Measurements from ENCODE around the gene SETBP1. TPM values are rescaled to one million over a fixed set of nuclear protein-coding genes. Genes with fewer than 3 reads are reported as not detected.

The SETBP1 gene
- total and polyA plus RNA-seq, 7 experiments from 2014 or later, result 0.08 to 12.5 (median 2.5) TPM; not detected in 2

GRCh38 chr18:44826418-44827259, 146.0 kb downstream of the SETBP1 start:
- no peaks in the 10 kb centered on the region for H3K36me3 ChIP-seq (ENCODE audit: control insufficient read depth in 2 of 3, insufficient read depth in 3 of 3, low read length in 3 of 3)
- H3K27ac ChIP-seq (ENCODE audit: low read depth, low read length), result no peak overlapping the region
- CTCF ChIA-PET, result no interaction called here
- Mint-ChIP-seq H3K27me3 (peaks cover 0 to 36% (median 4%) of the 10 kb centered on the region in 5 donors), H3K27ac (no peak overlapping the region), H3K9me3 (no peaks in the 10 kb centered on the region), H3K36me3 (peaks cover 0 to 4% (median 0%) of the 10 kb centered on the region in 5 donors), H3K4me3 (no peak overlapping the region), H3K4me1 (peaks cover 0 to 11% (median 0%) of the 10 kb centered on the region in 7 donors)
- no peaks in the 10 kb centered on the region for H3K27me3 ChIP-seq (ENCODE audit: control insufficient read depth in 2 of 2, insufficient read depth in 2 of 2, low read length in 2 of 2)
- no peak overlapping the region for H3K4me3 ChIP-seq (ENCODE audit: low read length)
- POLR2A ChIA-PET, result no interaction called here
- H3K9me3 ChIP-seq (ENCODE audit: control insufficient read depth in 2 of 3, low read length in 3 of 3), result no peaks in the 10 kb centered on the region
- ATAC-seq (no peak), DNase-seq (no peak)
- intact Hi-C loops (cut with micrococcal nuclease), result no loop called here
- H3K4me1 ChIP-seq (ENCODE audit: control insufficient read depth in 2 of 2, insufficient read depth in 2 of 2, low read length in 2 of 2), result no peaks in the 10 kb centered on the region

- peaks cover 0 to 2% (median 0%) of the 10 kb centered on the region in 11 donors for H3K9me3 Mint-ChIP-seq
- no peaks in the 10 kb centered on the region for H3K4me1 ChIP-seq (ENCODE audit: control insufficient read depth in 2 of 2, insufficient read depth in 2 of 2, low read length in 2 of 2)
- no peak for ATAC-seq
- H3K4me3 ChIP-seq (ENCODE audit: low read length), result no peak overlapping the region
- peaks cover 0 to 11% (median 0%) of the 10 kb centered on the region in 7 donors for H3K4me1 Mint-ChIP-seq
- DNase-seq, result no peak
- H3K9me3 ChIP-seq (ENCODE audit: control insufficient read depth in 2 of 3, low read length in 3 of 3), result no peaks in the 10 kb centered on the region
- intact Hi-C loops (cut with micrococcal nuclease), result no loop called here
- no peak overlapping the region for H3K27ac Mint-ChIP-seq
- H3K27ac ChIP-seq (ENCODE audit: low read depth, low read length), result no peak overlapping the region
- peaks cover 0 to 32% (median 0%) of the 10 kb centered on the region in 5 donors for H3K27me3 Mint-ChIP-seq
- no peak overlapping the region for H3K4me3 Mint-ChIP-seq
- H3K36me3 Mint-ChIP-seq, result peaks cover 0 to 4% (median 0%) of the 10 kb centered on the region in 5 donors
- no peaks in the 10 kb centered on the region for H3K27me3 ChIP-seq (ENCODE audit: control insufficient read depth in 2 of 2, insufficient read depth in 2 of 2, low read length in 2 of 2)
- CTCF ChIA-PET, result no interaction called here
- POLR2A ChIA-PET, result no interaction called here
- no peaks in the 10 kb centered on the region for H3K36me3 ChIP-seq (ENCODE audit: control insufficient read depth in 2 of 3, insufficient read depth in 3 of 3, low read length in 3 of 3)
Measured at GRCh38 chr18:44828080-44828479, 147.4 kb downstream of the SETBP1 start.

- POLR2A ChIA-PET, result no interaction called here
- no peak for ATAC-seq
- H3K27me3 Mint-ChIP-seq, result peaks cover 0 to 17% (median 0%) of the 10 kb centered on the region in 5 donors
- peaks cover 0 to 21% (median 0%) of the 10 kb centered on the region in 7 donors for H3K4me1 Mint-ChIP-seq
- H3K27ac ChIP-seq (ENCODE audit: low read depth, low read length), result no peak overlapping the region
- H3K4me3 Mint-ChIP-seq, result peak overlapping the region in 1 of 10 donors; percentile 10
- no peaks in the 10 kb centered on the region for H3K27me3 ChIP-seq (ENCODE audit: control insufficient read depth in 2 of 2, insufficient read depth in 2 of 2, low read length in 2 of 2)
- intact Hi-C loops (cut with micrococcal nuclease), result no loop called here
- peaks cover 0 to 2% (median 0%) of the 10 kb centered on the region in 11 donors for H3K9me3 Mint-ChIP-seq
- H3K4me3 ChIP-seq (ENCODE audit: low read length), result no peak overlapping the region
- H3K36me3 ChIP-seq (ENCODE audit: control insufficient read depth in 2 of 3, insufficient read depth in 3 of 3, low read length in 3 of 3), result no peaks in the 10 kb centered on the region
- DNase-seq, result no peak
- no peaks in the 10 kb centered on the region for H3K4me1 ChIP-seq (ENCODE audit: control insufficient read depth in 2 of 2, insufficient read depth in 2 of 2, low read length in 2 of 2)
- no peak overlapping the region for H3K27ac Mint-ChIP-seq
- no peaks in the 10 kb centered on the region for H3K9me3 ChIP-seq (ENCODE audit: control insufficient read depth in 2 of 3, low read length in 3 of 3)
- CTCF ChIA-PET, result no interaction called here
- peaks cover 0 to 4% (median 0%) of the 10 kb centered on the region in 5 donors for H3K36me3 Mint-ChIP-seq
Measured at GRCh38 chr18:44830581-44830980, 149.9 kb downstream of the SETBP1 start.

- CTCF ChIA-PET, result no interaction called here
- H3K4me3 Mint-ChIP-seq, result no peak overlapping the region
- POLR2A ChIA-PET, result no interaction called here
Measured at GRCh38 chr18:44833786-44834185, 153.1 kb downstream of the SETBP1 start.

GRCh38 chr18:44834867-44835469, 154.3 kb downstream of the SETBP1 start:
- H3K36me3 Mint-ChIP-seq, result peaks cover 0 to 3% (median 0%) of the 10 kb centered on the region in 5 donors
- H3K27me3 ChIP-seq (ENCODE audit: control insufficient read depth in 2 of 2, insufficient read depth in 2 of 2, low read length in 2 of 2), result no peaks in the 10 kb centered on the region
- no peaks in the 10 kb centered on the region for H3K9me3 ChIP-seq (ENCODE audit: control insufficient read depth in 2 of 3, low read length in 3 of 3)
- H3K27ac ChIP-seq (ENCODE audit: low read depth, low read length), result no peak overlapping the region
- no peak for ATAC-seq
- ChIA-PET CTCF (no interaction called here), POLR2A (no interaction called here)
- peaks cover 0 to 41% (median 11%) of the 10 kb centered on the region in 7 donors for H3K4me1 Mint-ChIP-seq
- no peak for DNase-seq
- H3K36me3 ChIP-seq (ENCODE audit: control insufficient read depth in 2 of 3, insufficient read depth in 3 of 3, low read length in 3 of 3), result no peaks in the 10 kb centered on the region
- peaks cover 0 to 2% (median 0%) of the 10 kb centered on the region in 11 donors for H3K9me3 Mint-ChIP-seq
- no peak overlapping the region for H3K4me3 Mint-ChIP-seq
- intact Hi-C loops (cut with micrococcal nuclease), result loop anchor here in 1 of 2 donors (5.0 kb wide), 1 partner anchor 52 kb away; no protein-coding TSS in a partner anchor
- no peak overlapping the region for H3K4me3 ChIP-seq (ENCODE audit: low read length)
- peaks cover 6 to 18% of the 10 kb centered on the region in 2 donors for H3K4me1 ChIP-seq (ENCODE audit: control insufficient read depth in 2 of 2, insufficient read depth in 2 of 2, low read length in 2 of 2)
- H3K27ac Mint-ChIP-seq, result peak overlapping the region in 1 of 9 donors; percentile 36
- H3K27me3 Mint-ChIP-seq, result peaks cover 0 to 14% (median 0%) of the 10 kb centered on the region in 5 donors

More at GRCh38 chr18:44833786-44834185, 153.1 kb downstream of the SETBP1 start:
- intact Hi-C loops (cut with micrococcal nuclease), result no loop called here
- Mint-ChIP-seq H3K4me1 (peaks cover 0 to 29% (median 2%) of the 10 kb centered on the region in 7 donors), H3K9me3 (peaks cover 0 to 2% (median 0%) of the 10 kb centered on the region in 11 donors), H3K27ac (no peak overlapping the region), H3K27me3 (peaks cover 0 to 17% (median 0%) of the 10 kb centered on the region in 5 donors), H3K36me3 (peaks cover 0 to 2% (median 0%) of the 10 kb centered on the region in 5 donors)
- H3K4me1 ChIP-seq (ENCODE audit: control insufficient read depth in 2 of 2, insufficient read depth in 2 of 2, low read length in 2 of 2), result peaks cover 0 to 7% of the 10 kb centered on the region in 2 donors
- DNase-seq (no peak), ATAC-seq (no peak)
- no peaks in the 10 kb centered on the region for H3K9me3 ChIP-seq (ENCODE audit: control insufficient read depth in 2 of 3, low read length in 3 of 3)
- H3K4me3 ChIP-seq (ENCODE audit: low read length), result no peak overlapping the region
- H3K27me3 ChIP-seq (ENCODE audit: control insufficient read depth in 2 of 2, insufficient read depth in 2 of 2, low read length in 2 of 2), result no peaks in the 10 kb centered on the region
- no peaks in the 10 kb centered on the region for H3K36me3 ChIP-seq (ENCODE audit: control insufficient read depth in 2 of 3, insufficient read depth in 3 of 3, low read length in 3 of 3)
- no peak overlapping the region for H3K27ac ChIP-seq (ENCODE audit: low read depth, low read length)

GRCh38 chr18:44835703-44836102, 155.0 kb downstream of the SETBP1 start:
- CTCF ChIA-PET, result no interaction called here
- Histone ChIP-seq H3K36me3 (ENCODE audit: control insufficient read depth in 2 of 3, insufficient read depth in 3 of 3, low read length in 3 of 3) (no peaks in the 10 kb centered on the region), H3K27ac (ENCODE audit: low read depth, low read length) (no peak overlapping the region), H3K27me3 (ENCODE audit: control insufficient read depth in 2 of 2, insufficient read depth in 2 of 2, low read length in 2 of 2) (no peaks in the 10 kb centered on the region), H3K4me3 (ENCODE audit: low read length) (no peak overlapping the region), H3K9me3 (ENCODE audit: control insufficient read depth in 2 of 3, low read length in 3 of 3) (no peaks in the 10 kb centered on the region), H3K4me1 (ENCODE audit: control insufficient read depth in 2 of 2, insufficient read depth in 2 of 2, low read length in 2 of 2) (peaks cover 6 to 18% of the 10 kb centered on the region in 2 donors)
- Mint-ChIP-seq H3K4me1 (peaks cover 0 to 41% (median 11%) of the 10 kb centered on the region in 7 donors), H3K4me3 (no peak overlapping the region), H3K27ac (no peak overlapping the region), H3K27me3 (peaks cover 0 to 10% (median 0%) of the 10 kb centered on the region in 5 donors), H3K9me3 (peaks cover 0 to 2% (median 0%) of the 10 kb centered on the region in 11 donors), H3K36me3 (peaks cover 0 to 3% (median 0%) of the 10 kb centered on the region in 5 donors)
- POLR2A ChIA-PET, result no interaction called here
- ATAC-seq (no peak), DNase-seq (no peak)
- intact Hi-C loops (cut with micrococcal nuclease), result loop anchor here in 1 of 2 donors (1.0 to 5.0 kb wide), 2 partner anchors 52 to 154 kb away; no protein-coding TSS in a partner anchor
